Muscle of arm (tissue), 14 donors: Measurements from ENCODE around the gene NBAS. TPM values are rescaled to one million over a fixed set of nuclear protein-coding genes. Genes with fewer than 3 reads are reported as not detected.

ENCODE experiments used
- DNase-seq: peaks from one replicate; pipeline ENCODE4 v3.0.0-alpha.2; 2013
- long read RNA-seq, 11 donors: transcript quantifications; one replicate each; lab custom pipeline, GENCODE V29; 2026
- polyA plus RNA-seq, 12 donors: library from polyadenylated mRNA; unstranded; fragments of 120-200 nt; gene quantifications; one replicate each; pipeline ENCODE4 v1.2.1, GENCODE V29; 2013; ENCODE audit not compliant: insufficient read length in 12 of 12

NBAS gene
- polyA plus RNA-seq, result 10 to 100 TPM in 11 of 12 donors, not detected in 1; 22.7 to 41.9 (median 36.5) TPM
- long read RNA-seq, donor 1, partial matches to known transcripts, result 12 of 15 reads
- long read RNA-seq, donor 1, other reads (novel, unspliced or antisense), result 0 of 15 reads
- long read RNA-seq, donor 2, result 0 reads
- long read RNA-seq, donor 3, full-length matches to known transcripts, result 1 of 11 reads
- long read RNA-seq, donor 3, partial matches to known transcripts, result 10 of 11 reads
- long read RNA-seq, donor 3, other reads (novel, unspliced or antisense), result 0 of 11 reads
- long read RNA-seq, donor 4, partial matches to known transcripts, result 5 of 7 reads
- long read RNA-seq, donor 4, other reads (novel, unspliced or antisense), result 0 of 7 reads
- long read RNA-seq, donor 5, partial matches to known transcripts, result 137 of 165 reads
- long read RNA-seq, donor 5, other reads (novel, unspliced or antisense), result 28 of 165 reads
- long read RNA-seq, donor 6, partial matches to known transcripts, result 5 of 7 reads
- long read RNA-seq, donor 6, other reads (novel, unspliced or antisense), result 0 of 7 reads
- long read RNA-seq, donor 7, partial matches to known transcripts, result 0 of 1 reads
- long read RNA-seq, donor 7, other reads (novel, unspliced or antisense), result 0 of 1 reads
- long read RNA-seq, donor 8, full-length matches to known transcripts, result 2 of 9 reads
- long read RNA-seq, donor 8, partial matches to known transcripts, result 7 of 9 reads
- long read RNA-seq, donor 8, other reads (novel, unspliced or antisense), result 0 of 9 reads
- long read RNA-seq, donor 9, partial matches to known transcripts, result 5 of 5 reads
- long read RNA-seq, donor 9, other reads (novel, unspliced or antisense), result 0 of 5 reads
- long read RNA-seq, donor 10, partial matches to known transcripts, result 7 of 7 reads
- long read RNA-seq, donor 10, other reads (novel, unspliced or antisense), result 0 of 7 reads
- long read RNA-seq, donor 11, partial matches to known transcripts, result 171 of 172 reads
- long read RNA-seq, donor 11, other reads (novel, unspliced or antisense), result 0 of 172 reads

- peak; percentile 95 for DNase-seq
Measured at GRCh38 chr2:15560988-15561573, at the start of gene NBAS. Gene NBAS (minus strand): TSS chr2:15561334. CDS start chr2:15561304, 30 bp downstream.

- DNase-seq, result no peak
Measured at GRCh38 chr2:15610430-15610952, 49.4 kb upstream of the NBAS start.

- DNase-seq, result no peak
Measured at GRCh38 chr2:15609341-15610042, 48.4 kb upstream of the NBAS start.

GRCh38 chr2:15608392-15608761, 47.2 kb upstream of the NBAS start:
- no peak for DNase-seq

- no peak for DNase-seq
Measured at GRCh38 chr2:15607709-15608391, 46.7 kb upstream of the NBAS start.

- DNase-seq, result no peak
Measured at GRCh38 chr2:15606481-15607441, 45.6 kb upstream of the NBAS start.

- no peak for DNase-seq
Measured at GRCh38 chr2:15605721-15606120, 44.6 kb upstream of the NBAS start.

- no peak for DNase-seq
Measured at GRCh38 chr2:15603948-15604347, 42.8 kb upstream of the NBAS start.

- DNase-seq, result no peak
Measured at GRCh38 chr2:15603044-15603765, 42.1 kb upstream of the NBAS start.

GRCh38 chr2:15602393-15602792, 41.3 kb upstream of the NBAS start:
- DNase-seq, result no peak

GRCh38 chr2:15601681-15602080, 40.5 kb upstream of the NBAS start:
- no peak for DNase-seq

- no peak for DNase-seq
Measured at GRCh38 chr2:15599994-15600393, 38.9 kb upstream of the NBAS start.

GRCh38 chr2:15596968-15597367, 35.8 kb upstream of the NBAS start:
- no peak for DNase-seq

GRCh38 chr2:15596350-15596749, 35.2 kb upstream of the NBAS start:
- no peak for DNase-seq

GRCh38 chr2:15595936-15596335, 34.8 kb upstream of the NBAS start:
- DNase-seq, result no peak

- DNase-seq, result no peak
Measured at GRCh38 chr2:15595342-15595905, 34.3 kb upstream of the NBAS start.

GRCh38 chr2:15594291-15595256, 33.4 kb upstream of the NBAS start:
- DNase-seq, result no peak
